Fibroblast of mammary gland (primary cell): ENCODE data around the gene PAXIP1.

Experiments
- DNase-seq: peaks from one replicate; pipeline ENCODE4 v3.0.0-alpha.2; 2010; ENCODE audit warnings: low read depth
- H3K4me3 ChIP-seq: 2 replicates; pipeline ENCODE4 v1.5.1; 2011; ENCODE audit warnings: low read depth, mild to moderate bottlenecking, low read length, moderate library complexity; ENCODE audit not compliant: control insufficient read depth
- TF ChIP-seq, protein P1 (sequence below): conservative IDR thresholded peaks from 2 replicates; pipeline ENCODE4 v1.5.1; 2011; ENCODE audit warnings: low read depth, low read length, inconsistent platforms; ENCODE audit not compliant: control insufficient read depth, insufficient read depth

Gene PAXIP1

DNA sequence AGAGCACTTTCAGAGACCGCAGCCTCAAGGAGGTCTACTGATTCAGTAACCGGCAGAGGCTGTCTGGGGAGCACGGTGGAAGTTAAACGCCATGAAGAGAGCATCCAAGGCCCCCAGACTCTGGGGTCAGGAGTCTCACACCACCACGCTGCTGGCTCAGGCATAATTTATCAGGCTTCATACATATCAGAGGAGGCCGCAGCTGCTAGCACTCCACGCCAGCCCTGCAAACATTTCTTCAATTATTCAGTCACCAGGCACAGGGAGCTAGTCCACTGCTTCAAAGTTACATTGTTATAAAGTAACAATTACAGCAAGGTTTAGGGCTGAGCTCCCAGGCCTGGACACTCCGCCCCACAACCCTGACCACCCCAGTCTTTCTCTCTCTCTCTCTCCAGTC lies 97.8 kb downstream of the PAXIP1 start:
- TF ChIP-seq, protein P1, sequence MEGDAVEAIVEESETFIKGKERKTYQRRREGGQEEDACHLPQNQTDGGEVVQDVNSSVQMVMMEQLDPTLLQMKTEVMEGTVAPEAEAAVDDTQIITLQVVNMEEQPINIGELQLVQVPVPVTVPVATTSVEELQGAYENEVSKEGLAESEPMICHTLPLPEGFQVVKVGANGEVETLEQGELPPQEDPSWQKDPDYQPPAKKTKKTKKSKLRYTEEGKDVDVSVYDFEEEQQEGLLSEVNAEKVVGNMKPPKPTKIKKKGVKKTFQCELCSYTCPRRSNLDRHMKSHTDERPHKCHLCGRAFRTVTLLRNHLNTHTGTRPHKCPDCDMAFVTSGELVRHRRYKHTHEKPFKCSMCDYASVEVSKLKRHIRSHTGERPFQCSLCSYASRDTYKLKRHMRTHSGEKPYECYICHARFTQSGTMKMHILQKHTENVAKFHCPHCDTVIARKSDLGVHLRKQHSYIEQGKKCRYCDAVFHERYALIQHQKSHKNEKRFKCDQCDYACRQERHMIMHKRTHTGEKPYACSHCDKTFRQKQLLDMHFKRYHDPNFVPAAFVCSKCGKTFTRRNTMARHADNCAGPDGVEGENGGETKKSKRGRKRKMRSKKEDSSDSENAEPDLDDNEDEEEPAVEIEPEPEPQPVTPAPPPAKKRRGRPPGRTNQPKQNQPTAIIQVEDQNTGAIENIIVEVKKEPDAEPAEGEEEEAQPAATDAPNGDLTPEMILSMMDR = no peak
- DNase-seq = no peak
- H3K4me3 ChIP-seq = no peak overlapping the region

DNA sequence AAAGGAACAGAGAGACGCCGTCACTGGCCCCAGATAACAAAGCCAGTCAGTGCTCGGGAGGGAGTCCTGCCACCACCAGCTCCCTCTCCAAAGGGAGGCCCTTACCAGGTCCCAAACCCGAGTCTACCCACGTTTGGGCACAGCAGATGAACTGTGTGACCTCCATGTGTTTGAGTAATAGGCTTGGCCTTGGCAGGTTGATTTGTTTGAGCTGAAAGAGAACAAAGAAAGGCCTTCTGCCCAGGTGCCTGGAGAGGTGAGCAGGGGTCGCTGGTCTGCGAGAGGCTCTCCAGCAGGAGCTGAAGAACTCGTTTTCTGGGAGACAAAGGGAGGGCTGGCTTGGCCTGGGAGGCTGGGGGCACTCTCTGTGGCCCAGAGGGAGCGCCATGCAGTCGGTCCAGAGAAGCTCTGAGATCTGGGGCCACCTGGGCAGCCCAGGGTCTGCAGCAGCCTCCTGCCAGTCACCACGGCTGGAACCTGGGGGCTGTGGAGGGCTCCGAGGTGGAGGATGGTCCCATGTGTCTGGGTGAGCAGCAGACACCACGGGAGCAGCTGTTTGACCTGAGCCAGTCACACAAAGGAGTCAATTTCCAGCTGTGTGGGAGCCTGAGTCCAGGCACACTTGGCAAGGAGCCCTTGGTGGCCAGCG lies 99.7 kb downstream of the PAXIP1 start:
- H3K4me3 ChIP-seq = no peak overlapping the region
- TF ChIP-seq, protein P1 = no peak
- DNase-seq = no peak

- no peak overlapping the region for H3K4me3 ChIP-seq
- DNase-seq = no peak
- TF ChIP-seq, protein P1 = no peak
Measured at GRCh38 chr7:154902600-154903082, 100.3 kb downstream of the PAXIP1 start.

GRCh38 chr7:154899862-154900261 lies 103.1 kb downstream of the PAXIP1 start:
- TF ChIP-seq, protein P1 = no peak
- H3K4me3 ChIP-seq = no peak overlapping the region
- no peak for DNase-seq

DNA sequence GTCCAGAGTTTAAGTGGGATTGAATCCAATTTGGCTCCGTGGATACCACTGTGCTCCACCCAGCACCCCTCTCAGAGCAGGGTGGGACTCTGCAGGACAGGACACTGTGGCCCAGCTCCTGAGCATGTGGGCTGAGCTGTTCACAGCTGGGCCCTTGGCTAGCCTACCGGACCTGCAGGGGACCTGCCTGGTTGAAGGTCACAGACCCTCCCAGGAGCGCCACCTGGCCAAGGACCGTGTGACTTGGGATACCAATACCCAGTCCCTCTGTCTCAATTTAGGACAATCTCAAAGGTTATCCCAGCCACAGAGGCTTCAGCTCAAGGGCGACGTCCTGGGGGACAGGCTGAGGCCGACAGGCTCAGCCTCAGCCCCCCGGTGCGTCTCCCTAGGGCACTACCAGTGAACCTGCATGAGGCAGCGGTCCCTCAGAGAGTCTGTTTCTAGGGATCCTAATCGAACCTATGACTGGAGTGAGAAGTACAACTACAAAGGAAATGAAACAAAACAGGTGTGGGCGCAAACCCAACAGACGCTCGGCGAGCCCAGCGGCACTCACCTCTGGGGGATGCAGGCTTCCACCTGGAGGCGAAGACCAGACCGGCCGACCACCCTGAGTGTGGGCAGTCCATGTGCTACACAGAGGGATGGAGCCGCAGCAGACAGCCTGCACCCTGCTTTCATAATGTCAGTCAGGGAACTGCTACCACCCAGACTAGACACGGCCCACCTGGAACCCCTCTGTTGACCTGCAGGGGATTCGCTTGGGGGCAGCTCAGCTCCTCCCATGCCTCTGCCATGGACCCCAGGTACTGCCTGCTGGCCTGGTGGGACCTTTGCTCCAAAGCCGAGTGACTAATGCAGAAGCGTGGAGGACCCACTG lies 103.7 kb downstream of the PAXIP1 start:
- H3K4me3 ChIP-seq = no peak overlapping the region
- DNase-seq = no peak
- TF ChIP-seq, protein P1 = no peak

DNA sequence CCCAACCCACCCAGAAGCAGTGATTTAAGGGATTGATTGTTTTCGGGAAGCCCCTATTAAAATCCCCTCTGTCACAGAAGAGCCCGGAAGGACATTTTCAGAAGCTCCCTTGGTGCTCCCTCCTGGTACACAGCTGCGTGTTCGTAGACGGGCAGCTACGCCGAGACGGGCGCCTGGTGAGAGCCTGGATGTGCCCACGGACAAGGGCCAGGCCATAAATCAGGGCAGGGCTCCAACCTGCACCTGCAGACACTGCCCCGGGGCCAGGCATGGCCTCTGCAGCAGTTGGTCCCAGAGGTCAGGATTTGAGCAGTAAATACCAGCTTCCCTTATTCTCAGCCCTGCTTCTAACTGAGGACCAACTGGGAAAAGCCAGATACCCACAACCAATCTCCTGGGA lies 106.8 kb downstream of the PAXIP1 start:
- no peak for DNase-seq
- no peak overlapping the region for H3K4me3 ChIP-seq
- TF ChIP-seq, protein P1 = no peak
